Measurements from ENCODE around the gene RYR3. TPM values are rescaled to one million over a fixed set of nuclear protein-coding genes. Genes with fewer than 3 reads are reported as not detected.

The RYR3 gene
- total and polyA plus RNA-seq, 10 of the 15 experiments (the other 5 are each of a cell fraction or from before 2014, with no cell fraction given), result under 0.01 to 0.44 (median 0.16) TPM; not detected in 5

- Histone ChIP-seq H3K9ac (ENCODE audit: control insufficient read depth, insufficient read depth, low read length) (no peak overlapping the region), H2AFZ (ENCODE audit: control insufficient read depth, low read depth, low read length) (no peak overlapping the region), H3K4me2 (ENCODE audit: control insufficient read depth, insufficient read depth) (no peak overlapping the region), H3K79me2 (ENCODE audit: control insufficient read depth, insufficient read depth, low read length) (no peaks in the 10 kb centered on the region), H3K27me3 (replicated peaks in 1 of 2; ENCODE audit: control insufficient read depth in 2 of 2, insufficient read depth in 2 of 2, low read length in 1 of 2) (no peaks in the 10 kb centered on the region; a peak in 1 of 4 replicates), H4K20me1 (ENCODE audit: control insufficient read depth, insufficient read depth) (no peaks in the 10 kb centered on the region), H3K36me3 (ENCODE audit: control insufficient read depth in 2 of 2, insufficient read depth in 2 of 2, low read length in 1 of 2) (no peaks in the 10 kb centered on the region), H3K4me1 (ENCODE audit: control insufficient read depth, insufficient read depth, low read length) (no peaks in the 10 kb centered on the region), H3K9me3 (replicated peaks; ENCODE audit: control insufficient read depth, insufficient read depth, low read length) (no peaks in the 10 kb centered on the region), H3K27ac (ENCODE audit: control insufficient read depth, insufficient read depth) (no peak overlapping the region), H3K4me3 (no peak overlapping the region)
- no peak for DNase-seq (ENCODE audit: low read depth, low spot score)
- ChIA-PET POLR2A (no interaction called here), SMC1A (ENCODE audit: uncharacterized antibody, unreplicated experiment) (no interaction called here), CTCF (no interaction called here), RAD21 (ENCODE audit: unreplicated experiment) (no interaction called here)
- in situ Hi-C loops (cut with MboI) (no loop called here), intact Hi-C loops (cut with micrococcal nuclease; ENCODE audit: unreplicated experiment) (no loop called here)
- BruUV-seq (replicated peaks), result no TSS peak
- no peak for ATAC-seq
- WGBS (ENCODE audit: insufficient coverage, insufficient replicate concordance, low lambda C conversion rate, missing lambda C conversion rate), result 48% methylated on average over 10 of the region's 10 CpGs
- no peak for TF ChIP-seq YBX1 (IDR thresholded peaks at IDR 0.05)
- no peak for TF ChIP-seq HDAC6 (IDR thresholded peaks at IDR 0.05; ENCODE audit: unreplicated experiment)
- TF ChIP-seq WRNIP1 (IDR thresholded peaks at IDR 0.05; ENCODE audit: borderline replicate concordance, low read depth, low read length), result no peak
- TF ChIP-seq TCF3 (IDR thresholded peaks at IDR 0.05; ENCODE audit: borderline replicate concordance, insufficient read depth, low read depth, low read length), result no peak
- TF ChIP-seq PAX8 (IDR thresholded peaks at IDR 0.05), result no peak
- FAIRE-seq, result no peak
These were observed 498.1 kb downstream of the RYR3 start for GRCh38 chr15:33808720-33809457.

GRCh38 chr15:33810073-33810595 is 499.4 kb downstream of the RYR3 start:
- Histone ChIP-seq H3K79me2 (ENCODE audit: control insufficient read depth, insufficient read depth, low read length) (no peaks in the 10 kb centered on the region), H3K4me1 (ENCODE audit: control insufficient read depth, insufficient read depth, low read length) (no peaks in the 10 kb centered on the region), H4K20me1 (ENCODE audit: control insufficient read depth, insufficient read depth) (no peaks in the 10 kb centered on the region), H3K27me3 (replicated peaks in 1 of 2; ENCODE audit: control insufficient read depth in 2 of 2, insufficient read depth in 2 of 2, low read length in 1 of 2) (no peaks in the 10 kb centered on the region), H3K9me3 (replicated peaks; ENCODE audit: control insufficient read depth, insufficient read depth, low read length) (no peaks in the 10 kb centered on the region), H3K27ac (ENCODE audit: control insufficient read depth, insufficient read depth) (no peak overlapping the region), H2AFZ (ENCODE audit: control insufficient read depth, low read depth, low read length) (no peak overlapping the region), H3K36me3 (ENCODE audit: control insufficient read depth in 2 of 2, insufficient read depth in 2 of 2, low read length in 1 of 2) (no peaks in the 10 kb centered on the region), H3K9ac (ENCODE audit: control insufficient read depth, insufficient read depth, low read length) (no peak overlapping the region), H3K4me2 (ENCODE audit: control insufficient read depth, insufficient read depth) (no peak overlapping the region), H3K4me3 (no peak overlapping the region)
- 64% methylated on average over 10 of the region's 10 CpGs for WGBS (ENCODE audit: insufficient coverage, insufficient replicate concordance, low lambda C conversion rate, missing lambda C conversion rate)
- FAIRE-seq, result no peak
- ChIA-PET RAD21 (ENCODE audit: unreplicated experiment) (no interaction called here), SMC1A (ENCODE audit: uncharacterized antibody, unreplicated experiment) (no interaction called here), POLR2A (no interaction called here), CTCF (no interaction called here)
- in situ Hi-C loops (cut with MboI), result no loop called here
- intact Hi-C loops (cut with micrococcal nuclease; ENCODE audit: unreplicated experiment), result no loop called here
- no peak for DNase-seq (ENCODE audit: low read depth, low spot score)
- no TSS peak for BruUV-seq (replicated peaks)
- no peak for ATAC-seq
- TF ChIP-seq NBN (IDR thresholded peaks at IDR 0.05) (no peak), RBBP5 (conservative IDR thresholded peaks at IDR 0.05) (no peak), NR2C1 (IDR thresholded peaks at IDR 0.05) (no peak), ASH2L (IDR thresholded peaks at IDR 0.05; ENCODE audit: borderline replicate concordance, low read depth) (no peak), POLR2AphosphoS2 (IDR thresholded peaks at IDR 0.05; ENCODE audit: low read depth, low read length) (no peak), CBFB (IDR thresholded peaks at IDR 0.05; ENCODE audit: low read depth) (no peak), SMC3 (IDR thresholded peaks at IDR 0.05; ENCODE audit: borderline replicate concordance, low read length) (no peak), ZNF24 (IDR thresholded peaks at IDR 0.05) (no peak), MEF2B (IDR thresholded peaks at IDR 0.05; ENCODE audit: partially characterized antibody, poor library complexity, severe bottlenecking) (no peak), NFIC (IDR thresholded peaks at IDR 0.05; ENCODE audit: low read depth, low read length) (no peak)
- TF ChIP-seq, protein P1, sequence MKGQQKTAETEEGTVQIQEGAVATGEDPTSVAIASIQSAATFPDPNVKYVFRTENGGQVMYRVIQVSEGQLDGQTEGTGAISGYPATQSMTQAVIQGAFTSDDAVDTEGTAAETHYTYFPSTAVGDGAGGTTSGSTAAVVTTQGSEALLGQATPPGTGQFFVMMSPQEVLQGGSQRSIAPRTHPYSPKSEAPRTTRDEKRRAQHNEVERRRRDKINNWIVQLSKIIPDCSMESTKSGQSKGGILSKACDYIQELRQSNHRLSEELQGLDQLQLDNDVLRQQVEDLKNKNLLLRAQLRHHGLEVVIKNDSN (IDR thresholded peaks at IDR 0.05; ENCODE audit: borderline replicate concordance, extremely low read length, insufficient read depth, low read depth, low read length), result no peak
- TF ChIP-seq, protein P2, sequence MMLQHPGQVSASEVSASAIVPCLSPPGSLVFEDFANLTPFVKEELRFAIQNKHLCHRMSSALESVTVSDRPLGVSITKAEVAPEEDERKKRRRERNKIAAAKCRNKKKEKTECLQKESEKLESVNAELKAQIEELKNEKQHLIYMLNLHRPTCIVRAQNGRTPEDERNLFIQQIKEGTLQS (IDR thresholded peaks at IDR 0.05; ENCODE audit: borderline replicate concordance, extremely low read depth, low read depth, low read length), result no peak
